Nephron progenitor cell (in vitro differentiated cells): ENCODE measurements around the gene CHMP1B.
"Not testable (repeated sequence)": the region's sequence is repeated elsewhere in the genome, so short reads cannot be mapped to it uniquely, and the experiment has no call there.

Source experiments
- DNase-seq: peaks from one replicate; pipeline ENCODE4 v3.0.0; 2021
- H3K27ac Mint-ChIP-seq: 2 replicates; pipeline ENCODE4 v1.8.0; 2021; ENCODE audit warnings: mild to moderate bottlenecking, moderate library complexity, mixed read lengths
- H3K27me3 Mint-ChIP-seq: 2 replicates; pipeline ENCODE4 v1.8.0; 2021; ENCODE audit warnings: mild to moderate bottlenecking, low read depth, mixed read lengths; ENCODE audit not compliant: poor library complexity
- H3K36me3 Mint-ChIP-seq: 2 replicates; pipeline ENCODE4 v1.8.0; 2021; ENCODE audit warnings: low read depth, mixed read lengths
- H3K4me1 Mint-ChIP-seq: 2 replicates; pipeline ENCODE4 v1.8.0; 2021; ENCODE audit warnings: mixed read lengths
- H3K4me3 Mint-ChIP-seq: 2 replicates; pipeline ENCODE4 v1.8.0; 2021; ENCODE audit warnings: mild to moderate bottlenecking, moderate library complexity, mixed read lengths
- H3K9me3 Mint-ChIP-seq: 2 replicates; pipeline ENCODE4 v1.8.0; 2021; ENCODE audit warnings: mild to moderate bottlenecking, moderate library complexity, mixed read lengths
- TF ChIP-seq, protein P1 (sequence below): fragments of 200-600 bp; sonication (generic); IDR thresholded peaks from 2 replicates; pipeline ENCODE4 v1.5.0; 2021; ENCODE audit warnings: antibody characterized with exemption

Gene CHMP1B

DNA sequence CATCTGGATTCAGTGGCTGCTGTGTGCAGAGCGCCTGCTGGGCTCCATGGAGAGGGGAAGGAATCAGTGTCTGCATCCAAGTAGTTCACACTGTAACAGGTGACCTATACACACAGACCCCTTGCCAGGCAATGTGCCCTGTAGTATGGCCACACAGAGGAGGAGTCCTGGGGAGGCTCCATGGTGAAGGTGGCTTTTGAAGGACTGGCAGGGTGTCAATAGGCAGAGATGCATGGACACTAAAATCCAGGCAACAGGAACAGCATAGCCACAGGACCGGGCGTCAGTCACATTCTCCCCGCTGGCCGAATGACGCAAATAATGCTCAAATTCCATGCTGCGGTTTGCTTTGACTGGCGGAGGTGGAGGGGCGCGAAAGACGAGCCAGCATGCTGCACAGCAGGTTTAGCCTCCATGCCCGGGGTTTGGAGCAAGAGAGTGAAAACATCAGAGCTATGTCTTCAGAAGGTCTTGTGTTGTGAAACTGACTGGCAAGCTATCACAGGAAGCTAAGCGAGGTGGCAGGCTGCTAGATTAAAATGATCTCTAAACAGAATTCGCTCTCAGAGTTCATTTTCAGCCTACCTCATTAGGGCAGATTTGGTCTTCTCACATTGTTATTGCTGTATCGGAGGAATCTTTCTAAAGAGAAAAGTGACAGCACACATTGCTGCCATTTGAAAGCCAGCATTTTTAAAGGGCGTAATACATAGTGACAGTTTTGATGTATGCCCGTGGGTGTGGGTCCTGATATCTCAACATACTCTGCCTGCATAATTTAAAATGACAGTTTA, 1.2 kb upstream of the CHMP1B start:
- H3K27me3 Mint-ChIP-seq, result peaks cover 4% of the 10 kb centered on the region
- H3K27ac Mint-ChIP-seq, result peak overlapping the region; percentile 100
- no peaks in the 10 kb centered on the region for H3K36me3 Mint-ChIP-seq
- no peaks in the 10 kb centered on the region for H3K9me3 Mint-ChIP-seq
- TF ChIP-seq, protein P1, sequence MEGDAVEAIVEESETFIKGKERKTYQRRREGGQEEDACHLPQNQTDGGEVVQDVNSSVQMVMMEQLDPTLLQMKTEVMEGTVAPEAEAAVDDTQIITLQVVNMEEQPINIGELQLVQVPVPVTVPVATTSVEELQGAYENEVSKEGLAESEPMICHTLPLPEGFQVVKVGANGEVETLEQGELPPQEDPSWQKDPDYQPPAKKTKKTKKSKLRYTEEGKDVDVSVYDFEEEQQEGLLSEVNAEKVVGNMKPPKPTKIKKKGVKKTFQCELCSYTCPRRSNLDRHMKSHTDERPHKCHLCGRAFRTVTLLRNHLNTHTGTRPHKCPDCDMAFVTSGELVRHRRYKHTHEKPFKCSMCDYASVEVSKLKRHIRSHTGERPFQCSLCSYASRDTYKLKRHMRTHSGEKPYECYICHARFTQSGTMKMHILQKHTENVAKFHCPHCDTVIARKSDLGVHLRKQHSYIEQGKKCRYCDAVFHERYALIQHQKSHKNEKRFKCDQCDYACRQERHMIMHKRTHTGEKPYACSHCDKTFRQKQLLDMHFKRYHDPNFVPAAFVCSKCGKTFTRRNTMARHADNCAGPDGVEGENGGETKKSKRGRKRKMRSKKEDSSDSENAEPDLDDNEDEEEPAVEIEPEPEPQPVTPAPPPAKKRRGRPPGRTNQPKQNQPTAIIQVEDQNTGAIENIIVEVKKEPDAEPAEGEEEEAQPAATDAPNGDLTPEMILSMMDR, result no peak
- DNase-seq, result peak; percentile 26
- H3K4me3 Mint-ChIP-seq, result peak overlapping the region; percentile 99
- H3K4me1 Mint-ChIP-seq, result peaks cover 46% of the 10 kb centered on the region

DNA sequence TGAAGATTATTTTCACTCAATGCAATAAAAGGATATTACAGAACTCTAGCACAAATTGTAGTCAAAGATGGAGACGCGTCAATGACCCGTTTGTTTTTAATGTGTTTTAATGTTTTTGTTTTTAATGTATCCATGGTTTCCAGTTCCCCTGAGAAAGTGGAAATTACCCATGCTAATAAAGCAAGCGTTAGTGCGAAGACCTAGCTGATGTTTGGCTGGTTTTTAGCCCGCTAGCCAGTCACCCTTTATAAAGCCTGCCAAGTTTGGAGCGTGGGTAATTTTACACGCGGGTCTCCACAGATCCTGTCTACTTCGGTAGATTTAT, 430 bp upstream of the CHMP1B start:
- TF ChIP-seq, protein P1, result no peak

DNA sequence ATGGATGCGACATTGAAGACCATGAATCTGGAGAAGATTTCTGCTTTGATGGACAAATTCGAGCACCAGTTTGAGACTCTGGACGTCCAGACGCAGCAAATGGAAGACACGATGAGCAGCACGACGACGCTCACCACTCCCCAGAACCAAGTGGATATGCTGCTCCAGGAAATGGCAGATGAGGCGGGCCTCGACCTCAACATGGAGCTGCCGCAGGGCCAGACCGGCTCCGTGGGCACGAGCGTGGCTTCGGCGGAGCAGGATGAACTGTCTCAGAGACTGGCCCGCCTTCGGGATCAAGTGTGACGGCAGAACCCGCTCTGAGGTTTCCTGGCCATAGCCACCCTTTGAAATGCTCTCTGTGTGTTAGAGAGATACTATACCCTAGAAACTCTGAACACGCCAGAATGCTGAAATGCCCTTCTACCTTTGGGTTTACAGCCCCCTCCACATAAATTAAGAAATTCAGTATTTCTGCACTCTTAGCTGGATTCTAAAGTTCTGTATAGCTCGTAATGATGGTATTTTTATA, 659 bp downstream of the CHMP1B start:
- peaks cover 4% of the 10 kb centered on the region for H3K36me3 Mint-ChIP-seq
- H3K27me3 Mint-ChIP-seq, result peaks cover 4% of the 10 kb centered on the region
- no peaks in the 10 kb centered on the region for H3K9me3 Mint-ChIP-seq
- peak overlapping the region; percentile 100 for H3K27ac Mint-ChIP-seq
- peak overlapping the region; percentile 99 for H3K4me3 Mint-ChIP-seq
- peak; percentile 55 for DNase-seq
- H3K4me1 Mint-ChIP-seq, result peaks cover 63% of the 10 kb centered on the region
- TF ChIP-seq, protein P1, result no peak

More for the DNA sequence above, 430 bp upstream of the CHMP1B start:
- Mint-ChIP-seq H3K36me3 (peaks cover 4% of the 10 kb centered on the region), H3K27me3 (peaks cover 4% of the 10 kb centered on the region), H3K27ac (peak overlapping the region; percentile 100), H3K4me1 (peaks cover 52% of the 10 kb centered on the region), H3K9me3 (no peaks in the 10 kb centered on the region), H3K4me3 (peak overlapping the region; percentile 99)
- DNase-seq, result no peak

GRCh38 chr18:11854554-11854953, 3.3 kb downstream of the CHMP1B start:
- Mint-ChIP-seq H3K4me3 (peak overlapping the region; percentile 40), H3K27ac (peak overlapping the region; percentile 78), H3K4me1 (peaks cover 86% of the 10 kb centered on the region), H3K36me3 (peaks cover 10% of the 10 kb centered on the region)
- not testable (repeated sequence) for DNase-seq, H3K27me3 Mint-ChIP-seq, H3K9me3 Mint-ChIP-seq

- TF ChIP-seq, protein P1, result no peak
- peaks cover 4% of the 10 kb centered on the region for H3K27me3 Mint-ChIP-seq
- DNase-seq, result peak; percentile 56
- peak overlapping the region; percentile 81 for H3K4me3 Mint-ChIP-seq
- H3K36me3 Mint-ChIP-seq, result peaks cover 23% of the 10 kb centered on the region
- H3K9me3 Mint-ChIP-seq, result no peaks in the 10 kb centered on the region
- H3K27ac Mint-ChIP-seq, result peak overlapping the region; percentile 99
- peaks cover 87% of the 10 kb centered on the region for H3K4me1 Mint-ChIP-seq
Observed at GRCh38 chr18:11857177-11857887, 6.1 kb downstream of the CHMP1B start.

DNA sequence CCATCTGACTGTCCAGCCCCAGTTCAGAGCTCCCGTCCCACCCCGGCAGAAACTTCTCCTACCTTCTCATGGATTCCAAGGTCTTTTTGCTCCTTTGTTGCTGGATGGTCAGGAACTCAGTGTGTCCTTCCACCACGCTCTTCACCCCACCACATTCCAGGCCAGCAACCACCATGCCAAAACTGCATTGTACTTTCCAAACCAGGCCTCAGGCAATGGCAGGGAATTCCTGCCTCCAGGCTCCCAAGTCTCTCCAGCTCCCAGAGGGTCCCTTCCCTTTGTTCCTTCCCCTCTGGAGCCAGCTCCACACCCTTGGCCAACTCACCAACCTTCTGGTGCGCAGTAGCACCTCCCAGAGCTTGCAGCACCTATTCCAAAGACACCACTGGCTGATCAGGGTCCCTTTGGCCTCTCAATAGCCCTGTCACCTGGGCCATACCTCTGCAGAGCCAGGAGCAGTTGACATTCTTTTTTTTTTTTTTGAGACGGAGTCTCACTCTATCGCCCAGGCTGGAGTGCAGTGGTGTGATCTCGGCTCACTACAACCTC, 8.1 kb downstream of the CHMP1B start:
- Mint-ChIP-seq H3K9me3 (no peaks in the 10 kb centered on the region), H3K27me3 (peaks cover 4% of the 10 kb centered on the region), H3K27ac (peak overlapping the region; percentile 94), H3K4me3 (no peak overlapping the region), H3K4me1 (peaks cover 75% of the 10 kb centered on the region), H3K36me3 (peaks cover 24% of the 10 kb centered on the region)
- TF ChIP-seq, protein P1, result no peak
- DNase-seq, result no peak
